Panc1 (cell line): ENCODE data around the gene TRIM42. TPM values are rescaled to one million over a fixed set of nuclear protein-coding genes. Genes with fewer than 3 reads are reported as not detected.

Experiments
- ATAC-seq: fragments of 200-7000 bp; cut with Tn5 transposase; 2 replicates; pipeline ENCODE4 v1.9.1; 2020; ENCODE audit warnings: mild to moderate bottlenecking, moderate library complexity
- BruUV-seq: library from RNA; stranded (reverse); fragments of 400-500 nt; replicated peaks from 2 replicates; lab custom pipeline; 2021; lab: Mats Ljungman, UMichigan
- CTCF ChIA-PET: fragments of 300-600 bp; sonication (Branson Sonifier 250); formaldehyde crosslinking; loops from one replicate; lab custom pipeline; 2022; ENCODE audit warnings: antibody characterized with exemption; lab: Charles Lee
- POLR2A ChIA-PET: fragments of 300-600 bp; sonication (Branson Sonifier 250); formaldehyde crosslinking; loops from one replicate; lab custom pipeline; 2022; ENCODE audit warnings: antibody characterized with exemption; lab: Charles Lee
- DNase-seq: peaks from one replicate; pipeline ENCODE4 v3.0.0-alpha.2; 2010; ENCODE audit warnings: low read depth, low spot score
- H3K27ac ChIP-seq: 2 replicates; pipeline ENCODE4 v1.5.1; 2011; ENCODE audit warnings: mild to moderate bottlenecking, low read length, inconsistent platforms
- H3K27me3 ChIP-seq: fragments of 200-500 bp; sonication (Bioruptor generic); 2 replicates; pipeline ENCODE4 v1.6.0; 2014; ENCODE audit warnings: low read length, inconsistent platforms; ENCODE audit not compliant: control insufficient read depth, insufficient read depth
- H3K36me3 ChIP-seq: fragments of 200-500 bp; sonication (Bioruptor generic); 2 replicates; pipeline ENCODE4 v1.5.1; 2014; ENCODE audit warnings: inconsistent platforms, mild to moderate bottlenecking, low read length, moderate library complexity; ENCODE audit not compliant: control insufficient read depth, insufficient read depth
- H3K4me1 ChIP-seq: 2 replicates; pipeline ENCODE4 v1.5.1; 2011; ENCODE audit warnings: inconsistent platforms, mild to moderate bottlenecking, low read length, moderate library complexity; ENCODE audit not compliant: control insufficient read depth, insufficient read depth
- H3K4me3 ChIP-seq, 2 experiments: 2 replicates each; pipeline ENCODE4 v1.5.1; 2011 to 2012; ENCODE audit warnings: low read depth in 2 of 2, low read length in 2 of 2, mild to moderate bottlenecking in 2 of 2, inconsistent platforms in 1 of 2, moderate library complexity in 1 of 2
- H3K9me3 ChIP-seq: fragments of 200-500 bp; sonication (Bioruptor generic); 2 replicates; pipeline ENCODE4 v1.5.1; 2014; ENCODE audit warnings: low read depth, mild to moderate bottlenecking, inconsistent platforms, low read length, moderate library complexity; ENCODE audit not compliant: control insufficient read depth, insufficient read depth
- CTCF ChIP-seq: fragments of 450-650 bp; IDR thresholded peaks from 2 replicates; pipeline ENCODE4 v1.5.1; 2017; ENCODE audit warnings: mild to moderate bottlenecking
- POLR2AphosphoS5 ChIP-seq: IDR thresholded peaks from 2 replicates; pipeline ENCODE4 v1.6.1; 2012; ENCODE audit warnings: mild to moderate bottlenecking, low read depth, low read length, moderate library complexity
- REST ChIP-seq, 2 experiments: IDR thresholded peaks; 2 replicates each; pipeline ENCODE4 v1.6.1; 2011 to 2012; ENCODE audit warnings: low read depth in 2 of 2, control low read depth in 1 of 2, low read length in 1 of 2, mild to moderate bottlenecking in 1 of 2, moderate library complexity in 1 of 2; ENCODE audit not compliant: insufficient read depth in 1 of 2
- SIN3A ChIP-seq: IDR thresholded peaks from 2 replicates; pipeline ENCODE4 v1.6.1; 2012; ENCODE audit warnings: low read depth, mild to moderate bottlenecking, low read length, moderate library complexity, borderline replicate concordance; ENCODE audit not compliant: insufficient read depth
- TCF7L2 ChIP-seq: IDR thresholded peaks from 2 replicates; pipeline ENCODE4 v1.6.1; 2011; ENCODE audit warnings: mild to moderate bottlenecking, low read depth, low read length, inconsistent platforms
- in situ Hi-C: cut with HindIII; loops from 2 replicates; pipeline ENCODE4 v1.10.0; 2016; ENCODE audit warnings: low sequenced_read_pairs, low pct_unique_long_range_greater_than_20kb
- intact Hi-C: fragments of 100-400 bp; cut with micrococcal nuclease; formaldehyde crosslinking; loops from one replicate; pipeline ENCODE4 v1.10.0; 2022; ENCODE audit not compliant: unreplicated experiment
- total RNA-seq: library from RNA; stranded (reverse); gene quantifications from one replicate; pipeline ENCODE4 v1.2.1, GENCODE V29; 2021; ENCODE audit not compliant: unreplicated experiment

TRIM42 gene
- total RNA-seq, 1 experiment from 2014 or later: not detected

- BruUV-seq: no TSS peak
- CTCF ChIA-PET: no interaction called here
- POLR2A ChIA-PET: no interaction called here
- H3K4me3 ChIP-seq: no peak overlapping the region
- H3K27me3 ChIP-seq: no peaks in the 10 kb centered on the region
- H3K27ac ChIP-seq: no peak overlapping the region
- intact Hi-C loops: no loop called here
- H3K9me3 ChIP-seq: no peaks in the 10 kb centered on the region
- TF ChIP-seq CTCF: no peak
- TF ChIP-seq REST (IDR thresholded peaks at IDR 0.05; ENCODE audit: insufficient read depth in 1 of 2, low read depth in 2 of 2, low read length in 1 of 2): no peak
- TF ChIP-seq TCF7L2: no peak
- no peak for TF ChIP-seq SIN3A
- no peak for TF ChIP-seq POLR2AphosphoS5
- no peaks in the 10 kb centered on the region for H3K36me3 ChIP-seq
- ATAC-seq (no peak), DNase-seq (no peak)
- H3K4me1 ChIP-seq: no peaks in the 10 kb centered on the region
- in situ Hi-C loops: no loop called here
Observed at GRCh38 chr3:140704733-140705132, 26.9 kb downstream of the TRIM42 start.

GRCh38 chr3:140705954-140706353 lies 28.1 kb downstream of the TRIM42 start:
- in situ Hi-C loops: no loop called here
- BruUV-seq: no TSS peak
- DNase-seq: no peak
- TF ChIP-seq SIN3A (no peak), POLR2AphosphoS5 (no peak), CTCF (no peak), TCF7L2 (no peak), REST (IDR thresholded peaks at IDR 0.05; ENCODE audit: insufficient read depth in 1 of 2, low read depth in 2 of 2, low read length in 1 of 2) (no peak)
- Histone ChIP-seq H3K4me1 (no peaks in the 10 kb centered on the region), H3K36me3 (no peaks in the 10 kb centered on the region), H3K27ac (no peak overlapping the region), H3K4me3 (no peak overlapping the region), H3K9me3 (no peaks in the 10 kb centered on the region), H3K27me3 (no peaks in the 10 kb centered on the region)
- no peak for ATAC-seq
- POLR2A ChIA-PET: no interaction called here
- CTCF ChIA-PET: no interaction called here
- intact Hi-C loops: no loop called here
